ENCODE data around the gene HDAC9. TPM values are rescaled to one million over a fixed set of nuclear protein-coding genes. Genes with fewer than 3 reads are reported as not detected.
"Not testable (repeated sequence)": the region's sequence is repeated elsewhere in the genome, so short reads cannot be mapped to it uniquely, and the experiment has no call there.

The HDAC9 gene
- total RNA-seq, 1 experiment from 2014 or later: 22.6 TPM

DNA sequence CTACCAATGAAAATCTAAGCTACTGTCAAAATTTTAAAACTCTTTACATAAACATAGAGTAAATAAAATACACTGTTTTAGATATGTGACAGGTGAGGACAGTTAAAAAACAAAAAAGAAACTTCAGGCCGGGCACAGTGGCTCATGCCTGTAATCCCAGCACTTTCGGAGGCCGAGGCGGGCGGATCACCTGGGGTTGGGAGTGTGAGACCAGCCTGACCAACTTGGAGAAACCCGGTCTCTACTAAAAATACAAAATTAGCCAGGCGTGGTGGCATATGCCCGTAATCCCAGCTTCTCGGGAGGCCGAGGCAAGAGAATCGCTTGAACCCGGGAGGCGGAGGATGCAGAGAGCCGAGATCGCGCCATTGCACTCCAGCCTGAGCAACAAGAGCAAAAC, 472.2 kb downstream of the HDAC9 start:
- not testable (repeated sequence) for DNase-seq (ENCODE audit: low read depth)

DNA sequence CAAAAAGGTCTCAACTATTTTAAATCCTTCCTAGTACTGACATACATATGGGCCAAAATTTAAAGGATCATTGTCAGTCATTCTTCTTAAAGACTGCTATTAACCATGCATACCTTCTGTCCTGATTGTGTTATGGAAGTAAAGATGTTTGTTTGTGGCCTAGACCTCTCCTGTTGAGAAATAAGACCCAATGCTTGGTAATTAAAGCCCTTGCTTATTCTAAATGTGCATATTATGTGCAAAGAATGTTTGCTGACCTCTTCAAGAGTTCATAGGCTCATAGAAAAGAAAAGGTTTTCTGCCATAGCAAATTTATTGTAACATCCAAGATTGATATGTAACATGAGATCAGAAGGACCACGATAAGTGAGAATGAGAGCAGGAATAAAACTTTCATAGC, 476.3 kb downstream of the HDAC9 start:
- DNase-seq (ENCODE audit: low read depth): no peak

DNA sequence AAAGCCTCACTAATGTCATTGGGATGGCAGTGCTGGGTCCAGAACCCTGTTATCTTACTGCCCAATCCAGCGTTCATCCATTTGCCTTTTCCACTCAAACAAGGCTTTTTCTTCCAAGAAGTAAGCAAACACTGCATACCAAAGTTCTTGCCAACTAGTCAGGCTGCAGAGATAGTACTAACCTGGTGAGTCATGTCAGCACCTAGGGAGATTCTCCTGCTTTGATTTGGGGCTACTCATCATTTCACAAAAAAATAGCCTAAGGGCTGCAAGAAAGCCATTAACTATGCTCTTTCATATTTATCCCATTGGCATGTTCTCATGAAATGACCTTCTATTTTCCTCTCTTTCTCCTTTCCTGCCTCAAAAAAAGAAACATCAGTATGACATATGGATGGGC, 479.3 kb downstream of the HDAC9 start:
- peak; percentile 59 for DNase-seq (ENCODE audit: low read depth)

DNA sequence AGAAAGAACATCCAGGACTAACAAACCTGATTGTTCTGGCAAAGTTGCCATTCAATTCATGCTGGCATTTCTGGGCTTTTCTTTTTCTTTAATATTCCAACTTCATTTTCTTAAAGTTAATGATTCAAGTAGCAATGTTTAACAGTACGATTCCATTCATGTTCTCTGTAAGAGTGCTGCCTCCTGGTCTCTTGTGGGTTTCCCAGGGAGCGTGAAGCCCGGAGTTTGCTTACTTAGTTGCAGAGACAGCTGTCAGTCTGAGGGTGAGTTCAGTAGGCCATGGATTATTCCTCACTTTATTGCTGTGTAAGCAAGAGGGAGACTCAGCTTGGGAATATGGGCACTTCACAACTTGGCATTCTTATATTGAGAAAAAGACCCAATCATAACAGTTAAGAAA, 479.7 kb downstream of the HDAC9 start:
- no peak for DNase-seq (ENCODE audit: low read depth)

DNA sequence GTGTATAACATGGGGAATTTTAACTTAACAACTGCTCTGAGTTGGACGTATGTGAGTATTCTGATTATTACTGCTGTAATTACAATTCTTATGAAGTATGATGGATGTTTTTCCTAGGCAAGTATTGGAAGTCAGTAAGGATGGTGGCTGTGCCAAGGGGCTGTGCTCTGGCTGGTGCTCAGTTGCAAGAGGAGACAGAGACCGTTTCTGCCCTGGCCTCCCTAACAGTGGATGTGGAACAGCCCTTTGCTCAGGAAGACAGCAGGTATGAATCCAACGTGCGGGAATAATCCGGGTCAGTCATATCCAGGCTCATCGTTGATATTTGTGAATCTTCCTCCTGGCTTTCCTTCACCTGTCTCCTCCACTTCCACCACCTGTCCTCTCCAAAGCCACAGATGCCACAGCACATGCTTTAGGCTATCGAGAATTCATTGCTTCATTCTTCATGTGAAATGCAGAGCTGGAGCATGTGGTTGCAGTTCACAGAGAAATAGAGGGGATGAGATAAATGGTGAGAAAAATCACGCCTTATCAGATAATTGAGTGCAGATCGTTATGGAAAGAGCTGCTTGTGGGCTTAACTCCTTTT, 480.2 kb downstream of the HDAC9 start:
- no peak for DNase-seq (ENCODE audit: low read depth)

DNA sequence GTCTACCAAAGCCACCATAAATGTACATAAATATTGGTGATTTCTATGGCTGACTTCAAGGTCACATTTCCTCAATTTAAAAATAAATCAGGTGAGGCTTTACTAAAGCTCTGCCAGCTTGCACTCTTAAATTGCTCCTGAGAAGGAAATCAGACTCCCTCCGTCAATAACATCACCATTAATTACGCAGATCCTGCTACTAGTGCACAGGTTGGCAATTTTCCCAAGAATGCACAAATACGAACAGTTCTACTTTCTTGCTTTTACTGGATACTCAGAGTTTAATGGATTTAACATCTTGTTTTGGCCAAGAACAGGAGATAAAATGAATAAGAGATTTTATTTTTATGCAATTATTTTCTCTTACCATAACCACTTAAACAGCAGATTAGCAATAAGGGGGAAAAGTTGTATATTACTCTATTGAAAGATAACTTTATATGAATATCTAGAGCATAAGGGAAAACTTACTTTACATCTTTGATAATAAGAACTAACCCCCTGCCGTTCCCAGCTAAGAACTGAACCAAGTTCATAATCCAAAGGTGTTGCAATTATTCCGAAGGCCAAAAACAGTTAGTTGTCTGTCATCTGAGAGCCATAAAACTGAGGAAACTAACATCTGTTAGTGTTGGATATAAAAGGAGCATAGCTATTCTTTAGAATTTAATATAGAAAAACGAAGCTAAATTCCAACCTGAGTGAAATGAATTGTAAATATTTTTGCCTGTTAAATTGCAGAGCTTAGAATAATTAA, 481.3 kb downstream of the HDAC9 start:
- DNase-seq (ENCODE audit: low read depth): no peak

DNA sequence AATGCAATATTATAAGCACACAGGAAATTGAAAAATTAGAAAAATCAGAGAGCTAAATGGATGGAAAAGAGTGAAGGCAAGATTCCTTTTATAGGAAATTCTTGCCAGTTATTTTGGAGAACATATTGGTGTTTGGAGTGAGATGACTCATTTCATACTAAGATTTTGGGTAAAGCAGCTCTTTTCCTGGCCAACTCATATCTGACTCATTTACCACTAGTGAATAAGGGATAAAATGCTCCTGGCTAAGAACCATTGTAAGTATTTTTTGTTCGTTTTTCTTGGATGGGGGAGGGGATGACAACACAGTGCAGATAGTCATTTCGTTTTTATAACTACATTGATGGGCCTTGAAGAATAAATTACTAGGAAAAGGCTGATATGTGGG, 482.6 kb downstream of the HDAC9 start:
- peak; percentile 88 for DNase-seq (ENCODE audit: low read depth)

DNA sequence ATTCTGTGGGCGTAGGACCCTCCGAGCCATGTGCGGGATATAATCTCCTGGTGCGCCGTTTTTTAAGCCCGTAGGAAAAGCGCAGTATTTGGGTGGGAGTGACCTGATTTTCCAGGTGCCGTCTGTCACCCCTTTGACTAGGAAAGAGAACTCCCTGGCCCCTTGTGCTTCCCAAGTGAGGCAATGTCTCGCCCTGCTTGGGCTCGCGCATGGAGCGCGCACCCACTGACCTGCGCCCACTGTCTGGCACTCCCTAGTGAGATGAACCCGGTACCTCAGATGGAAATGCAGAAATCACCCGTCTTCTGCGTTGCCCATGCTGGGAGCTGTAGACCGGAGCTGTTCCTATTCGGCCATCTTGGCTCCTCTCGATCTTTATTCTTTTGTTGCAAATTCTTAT, 495.2 kb downstream of the HDAC9 start:
- not testable (repeated sequence) for DNase-seq (ENCODE audit: low read depth)

DNA sequence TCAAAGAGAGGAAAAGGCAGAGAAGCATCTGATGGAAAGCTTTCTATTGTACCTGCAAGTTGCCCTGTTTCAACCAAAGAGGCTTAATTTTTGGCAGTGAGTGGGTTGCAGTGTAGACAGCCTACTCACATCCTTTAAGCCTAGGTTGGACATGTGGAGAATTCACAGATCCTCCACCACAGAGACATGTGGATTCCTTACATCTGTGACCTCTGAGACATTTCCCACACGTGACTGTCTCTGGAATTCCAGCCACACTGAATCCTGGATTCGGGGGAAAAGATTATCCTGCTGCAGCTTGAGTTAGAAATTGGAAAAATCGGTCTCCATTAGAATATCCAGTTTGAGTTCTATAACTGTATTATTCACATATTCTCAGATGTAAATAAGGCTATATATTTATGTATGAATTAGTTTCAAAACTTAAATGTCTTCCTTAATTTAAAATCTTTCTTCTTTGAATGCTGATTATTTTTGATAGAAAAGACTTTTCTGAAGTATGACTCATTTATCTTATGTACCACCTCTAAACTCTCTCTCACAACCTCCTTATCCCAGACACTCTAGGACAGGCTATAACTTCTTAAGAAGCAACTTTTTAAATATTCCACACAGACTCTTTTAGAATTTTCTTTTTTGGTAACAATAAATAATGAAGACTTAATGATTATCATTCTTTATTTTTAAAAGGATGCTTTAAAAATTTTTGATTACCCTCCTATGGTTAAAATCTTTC, 498.6 kb downstream of the HDAC9 start:
- DNase-seq (ENCODE audit: low read depth): peak; percentile 31

DNA sequence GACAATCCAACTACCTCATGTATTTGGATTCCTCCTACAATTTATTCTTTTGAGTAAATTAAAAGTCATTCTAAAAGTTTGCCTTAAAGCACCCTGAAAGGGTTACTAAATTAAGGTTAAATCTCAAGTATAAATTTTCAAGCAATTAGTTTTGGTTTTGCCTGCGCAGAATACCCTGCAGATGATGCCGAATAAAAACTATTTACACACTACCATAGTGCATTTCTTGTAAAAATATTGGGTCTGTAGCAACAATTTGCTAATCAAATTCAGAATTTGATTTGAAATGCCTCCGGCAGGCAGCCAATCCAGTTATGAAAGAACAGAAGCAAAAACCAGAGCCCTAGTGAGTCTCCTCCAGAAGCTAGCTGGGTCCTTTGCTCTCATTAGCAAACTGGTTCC, 499.7 kb downstream of the HDAC9 start:
- DNase-seq (ENCODE audit: low read depth): no peak

DNA sequence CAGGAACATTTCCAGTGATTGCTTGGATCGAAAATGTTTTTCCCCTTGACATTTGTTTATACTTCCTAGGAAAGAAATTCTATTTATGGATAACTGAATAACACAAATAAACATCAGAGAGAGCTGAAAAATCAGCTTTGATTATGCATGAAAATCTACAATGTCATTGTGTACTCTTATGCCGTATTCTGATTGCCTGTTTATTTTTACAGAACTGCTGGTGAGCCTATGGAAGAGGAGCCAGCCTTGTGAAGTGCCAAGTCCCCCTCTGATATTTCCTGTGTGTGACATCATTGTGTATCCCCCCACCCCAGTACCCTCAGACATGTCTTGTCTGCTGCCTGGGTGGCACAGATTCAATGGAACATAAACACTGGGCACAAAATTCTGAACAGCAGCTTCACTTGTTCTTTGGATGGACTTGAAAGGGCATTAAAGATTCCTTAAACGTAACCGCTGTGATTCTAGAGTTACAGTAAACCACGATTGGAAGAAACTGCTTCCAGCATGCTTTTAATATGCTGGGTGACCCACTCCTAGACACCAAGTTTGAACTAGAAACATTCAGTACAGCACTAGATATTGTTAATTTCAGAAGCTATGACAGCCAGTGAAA, 500.4 kb downstream of the HDAC9 start:
- no peak for DNase-seq (ENCODE audit: low read depth)

DNA sequence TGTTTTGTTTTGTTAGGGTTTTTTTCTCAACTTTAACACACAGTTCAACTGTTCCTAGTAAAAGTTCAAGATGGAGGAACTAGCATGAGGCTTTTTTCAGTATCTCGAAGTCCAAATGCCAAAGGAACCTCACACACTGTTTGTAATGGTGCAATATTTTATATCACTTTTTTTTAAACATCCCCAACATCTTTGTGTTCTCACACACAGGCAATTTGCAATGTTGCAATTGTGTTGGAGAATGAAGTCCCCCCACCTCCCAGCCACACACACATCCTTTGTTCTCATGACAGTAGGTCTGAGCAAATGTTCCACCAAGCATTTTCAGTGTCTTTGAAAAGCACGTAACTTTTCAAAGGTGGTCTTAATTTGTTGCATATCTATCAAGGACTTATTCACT, 501.0 kb downstream of the HDAC9 start:
- DNase-seq (ENCODE audit: low read depth): no peak

DNA sequence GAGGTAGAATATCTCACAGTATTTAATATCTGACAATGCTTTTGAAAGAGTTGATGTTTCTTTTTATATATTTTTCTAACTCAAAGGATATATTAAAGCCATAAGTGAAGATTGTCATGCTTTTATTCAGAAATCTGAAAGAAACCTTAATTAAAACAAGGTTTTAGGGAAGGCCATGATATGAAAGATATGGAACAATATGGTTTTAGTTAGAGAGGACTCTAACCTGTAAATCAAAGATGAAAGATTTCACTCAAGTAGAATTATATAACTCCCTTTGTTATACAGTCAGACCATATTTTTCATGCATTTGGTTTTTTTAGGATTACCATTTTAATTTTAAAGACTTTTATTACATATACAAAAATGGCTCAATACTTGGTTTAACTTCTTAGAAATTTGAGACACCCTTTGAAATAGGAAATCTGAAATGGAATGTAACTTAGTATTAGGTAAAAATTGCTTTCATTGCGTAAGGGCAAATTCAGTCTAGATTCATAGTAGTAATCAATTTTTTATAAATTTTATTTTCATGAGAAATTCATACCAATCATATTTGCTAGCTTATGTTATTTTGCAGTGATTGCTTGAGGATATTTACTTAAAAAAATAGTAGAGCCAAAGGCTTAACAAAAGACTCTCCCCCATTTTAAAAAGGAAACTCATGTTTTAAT, 502.1 kb downstream of the HDAC9 start:
- no peak for DNase-seq (ENCODE audit: low read depth)

DNA sequence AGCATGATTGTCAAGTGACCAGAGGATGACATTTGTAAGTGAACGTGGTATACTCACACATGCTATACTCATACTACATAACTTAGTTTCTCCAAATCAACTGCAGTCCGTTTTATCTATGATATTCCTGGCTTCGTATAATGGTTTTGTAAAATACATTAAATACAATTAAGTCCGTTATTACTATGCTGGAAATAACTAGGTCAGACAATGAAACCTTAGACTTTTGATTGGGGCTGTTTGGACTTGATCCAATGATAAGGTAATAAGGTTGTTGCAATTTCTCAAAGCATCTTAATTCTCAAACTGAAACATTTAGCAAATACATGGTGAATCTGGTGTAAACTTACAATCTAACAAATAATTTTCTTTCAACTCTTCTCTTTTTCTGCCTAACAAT, 504.9 kb downstream of the HDAC9 start:
- no peak for DNase-seq (ENCODE audit: low read depth)

DNA sequence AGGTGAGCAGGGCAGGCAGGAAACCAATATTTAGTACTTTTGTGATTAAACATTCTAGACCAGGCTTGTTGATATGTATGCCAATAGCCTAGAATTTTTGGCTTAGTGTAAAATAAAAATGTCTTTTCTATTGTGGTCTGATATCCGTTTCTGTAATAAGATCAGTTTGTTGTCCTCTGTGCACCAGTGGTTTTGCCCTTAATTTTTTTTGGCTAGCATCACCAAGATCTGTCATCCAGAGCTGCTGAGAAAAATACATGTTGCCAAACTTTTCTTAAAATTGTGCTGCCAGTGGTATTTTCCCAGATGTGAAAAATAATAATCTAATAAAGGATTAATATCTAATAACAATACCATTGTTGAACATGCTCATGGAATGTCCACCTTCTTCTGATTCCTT, 506.3 kb downstream of the HDAC9 start:
- DNase-seq (ENCODE audit: low read depth): no peak

DNA sequence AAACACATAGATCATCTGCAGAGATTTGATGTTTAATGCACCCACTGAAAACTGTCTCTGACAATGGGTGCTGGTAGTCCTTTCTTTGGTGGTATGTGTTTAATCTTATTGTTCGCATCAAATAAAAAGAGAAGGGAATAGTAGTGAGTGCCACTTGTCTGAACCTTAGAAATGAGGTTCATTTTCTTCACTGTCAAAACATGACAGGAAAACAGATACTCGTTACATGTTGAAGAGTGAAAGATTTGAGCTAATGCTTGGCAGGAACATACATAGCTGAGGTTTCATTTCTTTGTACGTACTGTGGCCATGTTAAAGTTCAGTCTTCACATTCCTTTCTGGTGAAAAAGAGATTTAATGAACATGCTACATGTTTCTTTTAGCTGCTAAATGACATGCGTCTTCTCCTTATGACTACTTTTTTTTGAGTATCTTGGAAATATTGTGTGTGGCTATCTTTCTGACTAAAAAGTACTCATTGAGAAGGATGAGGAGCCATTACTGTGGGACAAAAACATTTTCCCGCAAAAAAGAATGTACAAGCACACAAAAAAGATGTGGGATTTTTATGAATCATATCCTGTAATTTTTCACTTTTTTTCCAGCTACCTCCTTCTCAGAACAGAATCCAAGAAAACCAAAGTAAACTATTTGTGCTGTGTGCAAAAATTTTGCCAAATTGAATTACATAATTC, 513.8 kb downstream of the HDAC9 start:
- DNase-seq (ENCODE audit: low read depth): peak; percentile 30

DNA sequence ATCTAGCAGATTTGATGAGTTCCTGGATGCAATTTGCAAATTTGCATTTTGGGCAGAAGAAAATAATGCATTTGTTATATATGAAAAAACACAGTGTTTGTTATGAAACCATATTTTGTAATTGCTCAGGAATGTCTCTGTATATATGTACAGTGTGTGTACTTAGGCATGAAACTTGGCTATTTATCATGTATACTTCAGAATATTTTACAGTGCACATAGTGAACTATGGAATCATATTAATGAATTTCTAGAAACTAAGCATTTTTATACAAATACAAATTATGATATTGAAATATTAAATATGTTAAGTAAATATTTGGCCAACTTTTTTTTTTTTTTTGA, 514.4 kb downstream of the HDAC9 start:
- DNase-seq (ENCODE audit: low read depth): no peak

DNA sequence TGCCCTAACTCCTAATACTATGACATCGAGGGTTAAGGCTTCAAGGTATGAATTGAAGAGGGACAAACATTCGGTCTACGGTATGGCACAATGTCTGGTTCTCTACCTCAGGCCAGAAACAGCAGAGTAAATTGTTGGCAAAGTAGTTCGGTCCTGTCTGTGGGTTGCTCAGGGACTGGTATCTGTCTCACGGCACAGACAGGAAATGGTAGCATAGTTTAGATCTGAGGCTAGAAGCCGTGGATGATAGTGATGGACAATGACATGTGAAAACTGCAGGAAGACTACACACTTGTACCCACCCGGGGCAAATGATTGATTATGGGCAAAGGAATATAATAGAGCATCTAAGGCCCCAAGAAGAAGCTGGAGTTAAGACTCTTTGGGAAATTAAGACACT, 515.7 kb downstream of the HDAC9 start:
- peak; percentile 46 for DNase-seq (ENCODE audit: low read depth)

DNA sequence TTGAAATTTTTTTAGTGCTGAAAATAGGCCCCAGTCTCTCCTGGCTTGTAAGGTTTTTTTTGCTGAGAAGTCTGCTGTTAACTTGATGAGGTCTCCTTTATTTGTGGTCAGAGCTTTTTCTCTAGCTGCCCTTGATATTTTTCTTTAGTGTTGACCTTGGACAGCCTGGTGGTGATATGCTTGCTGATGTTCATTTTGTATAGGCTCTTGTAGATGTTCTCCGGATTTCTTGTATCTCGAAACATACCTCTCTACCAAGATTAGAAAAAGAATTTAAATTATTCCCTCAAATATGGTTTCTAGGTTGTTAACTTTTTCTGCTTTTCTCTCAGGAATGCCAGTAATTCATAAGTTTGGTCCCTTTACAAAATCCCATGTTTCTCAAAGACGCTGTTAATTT, 519.5 kb downstream of the HDAC9 start:
- DNase-seq (ENCODE audit: low read depth): no peak

DNA sequence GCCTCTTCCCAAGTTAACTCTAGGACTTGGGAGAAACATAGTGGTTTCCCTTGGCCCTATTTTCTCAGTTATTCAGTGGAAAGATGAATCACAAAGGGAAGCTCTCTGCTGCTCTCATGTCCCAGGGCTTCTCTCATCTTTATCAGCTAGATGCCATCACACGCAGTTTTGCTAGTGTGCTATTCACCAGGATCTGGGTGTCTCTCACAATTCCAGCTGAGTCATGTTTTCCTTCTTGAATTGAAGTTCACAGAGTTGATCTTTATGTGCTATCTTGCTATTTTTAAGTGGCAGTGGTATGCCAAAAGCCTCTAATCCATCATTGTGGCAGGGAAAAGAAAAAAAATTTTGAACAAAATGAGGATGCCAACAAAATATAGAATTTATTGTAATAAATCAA, 520.6 kb downstream of the HDAC9 start:
- no peak for DNase-seq (ENCODE audit: low read depth)

DNA sequence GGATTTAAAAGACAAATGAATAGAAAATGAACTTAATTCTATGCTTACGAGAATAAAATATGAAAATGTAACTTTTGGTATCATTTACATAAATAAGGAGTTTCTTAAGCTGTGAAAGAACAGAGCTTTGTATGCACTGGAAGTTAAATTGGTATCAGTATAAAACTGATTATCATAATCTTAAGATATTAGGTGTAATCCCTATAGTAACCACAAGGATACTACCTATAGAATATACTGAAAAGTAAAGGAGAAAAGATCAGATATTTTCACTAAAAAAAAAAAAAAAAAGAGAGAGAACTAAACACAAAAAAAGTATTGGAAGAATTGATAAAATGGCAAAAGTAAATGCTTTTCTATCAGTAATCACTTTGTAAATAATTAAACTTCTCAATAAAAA, 521.8 kb downstream of the HDAC9 start:
- no peak for DNase-seq (ENCODE audit: low read depth)

DNA sequence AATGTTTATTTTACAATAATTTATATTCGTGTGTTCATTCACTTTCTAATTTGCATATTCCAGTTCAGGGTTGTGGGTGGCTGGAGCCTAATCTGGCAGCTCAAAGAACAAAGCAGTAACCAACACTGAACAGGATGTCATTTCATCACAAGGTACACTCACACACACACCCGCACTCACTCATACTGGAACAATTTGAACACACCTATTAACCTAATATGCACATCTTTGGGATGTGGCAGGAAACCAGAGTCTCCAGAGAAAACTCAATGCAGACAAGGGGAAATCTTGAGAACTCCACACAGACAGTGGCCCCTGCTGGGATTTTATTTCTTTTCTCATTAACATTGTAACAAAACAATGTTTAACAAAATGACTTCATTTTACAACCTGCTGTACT, 524.5 kb downstream of the HDAC9 start:
- DNase-seq (ENCODE audit: low read depth): peak; percentile 46

All from Daoy (cell line).